Upper lobe of left lung (tissue), 4 donors: ENCODE data around the gene MACROD2.

Source experiments
- CTCF ChIP-seq, 6 experiments: fragments of 450-650 bp in 4 of 6; fragments of 200-600 bp in 2 of 6; sonication (generic) in 2 of 6; IDR thresholded peaks; one replicate each; pipeline ENCODE4 v1.5.1; 2016 to 2019; ENCODE audit warnings: antibody characterized with exemption in 6 of 6
- POLR2A ChIP-seq, 4 donors: fragments of 450-650 bp; IDR thresholded peaks; one replicate each; pipeline ENCODE4 v1.5.1; 2016 to 2017; ENCODE audit warnings: antibody characterized with exemption in 4 of 4, mild to moderate bottlenecking in 2 of 4

GRCh38 chr20:15848995-15849610 lies 1853.8 kb downstream of the MACROD2 start:
- TF ChIP-seq CTCF (IDR thresholded peaks at IDR 0.05): no peak
- TF ChIP-seq POLR2A (IDR thresholded peaks at IDR 0.05): no peak
